Neural cell (in vitro differentiated cells): ENCODE data around the gene SIPA1.

Experiments
- CTCF ChIP-seq: fragments of 450-650 bp; IDR thresholded peaks from 2 replicates; pipeline ENCODE4 v1.5.1; 2014; ENCODE audit warnings: antibody characterized with exemption, mild to moderate bottlenecking, moderate library complexity; ENCODE audit not compliant: poor library complexity, severe bottlenecking
- EP300 ChIP-seq: fragments of 450-650 bp; conservative IDR thresholded peaks from 2 replicates; pipeline ENCODE4 v1.6.1; 2014; ENCODE audit warnings: antibody characterized with exemption, mild to moderate bottlenecking, moderate library complexity; ENCODE audit not compliant: poor library complexity, severe bottlenecking
- EZH2 ChIP-seq: fragments of 200-600, 300-800 bp; shearing (Covaris generic), sonication (generic); IDR thresholded peaks from 2 replicates; pipeline ENCODE4 v1.6.1; 2014; ENCODE audit warnings: antibody characterized with exemption, low read length, borderline replicate concordance, mild to moderate bottlenecking; ENCODE audit not compliant: insufficient read depth, poor library complexity, severe bottlenecking
- MXI1 ChIP-seq: fragments of 450-650 bp; conservative IDR thresholded peaks from 2 replicates; pipeline ENCODE4 v1.6.1; 2014; ENCODE audit warnings: antibody characterized with exemption, mild to moderate bottlenecking; ENCODE audit not compliant: poor library complexity, severe bottlenecking
- POLR2AphosphoS5 ChIP-seq: IDR thresholded peaks from 2 replicates; pipeline ENCODE4 v1.6.1; 2012
- REST ChIP-seq: IDR thresholded peaks from 2 replicates; pipeline ENCODE4 v1.6.1; 2012; ENCODE audit warnings: borderline replicate concordance
- TAF1 ChIP-seq: IDR thresholded peaks from 2 replicates; pipeline ENCODE4 v1.6.1; 2012; ENCODE audit warnings: low read depth

- TF ChIP-seq CTCF = no peak
- TF ChIP-seq POLR2AphosphoS5 = no peak
- no peak for TF ChIP-seq EZH2
- TF ChIP-seq EP300 = no peak
- no peak for TF ChIP-seq TAF1
- no peak for TF ChIP-seq REST
- TF ChIP-seq MXI1 = no peak
These were observed 20.5 kb downstream of the SIPA1 start for GRCh38 chr11:65658174-65659021.
